Activated gamma-delta T cell treated with anti-CD3 and anti-CD28 coated beads, Interleukin-2, amount 50 U/mL, for 16 hours (primary cell): Measurements from ENCODE around the gene UCP3.

Source experiments
- DNase-seq: peaks from one replicate; pipeline ENCODE4 v3.0.0-alpha.2; 2020; ENCODE audit warnings: low read depth

Gene UCP3

GRCh38 chr11:73977856-73978519, 30.9 kb downstream of the UCP3 start:
- no peak for DNase-seq

- no peak for DNase-seq
These were observed 32.3 kb downstream of the UCP3 start for GRCh38 chr11:73976451-73977151.

GRCh38 chr11:73975479-73975757, 33.5 kb downstream of the UCP3 start:
- DNase-seq = no peak

GRCh38 chr11:73974604-73975478, 34.0 kb downstream of the UCP3 start:
- no peak for DNase-seq

GRCh38 chr11:73972620-73973449, 36.0 kb downstream of the UCP3 start:
- no peak for DNase-seq

- no peak for DNase-seq
These were observed 36.7 kb downstream of the UCP3 start for GRCh38 chr11:73972187-73972586.

- DNase-seq = no peak
These were observed 37.6 kb downstream of the UCP3 start for GRCh38 chr11:73971175-73971719.

GRCh38 chr11:73969991-73970800, 38.7 kb downstream of the UCP3 start:
- DNase-seq = peak; percentile 34

- DNase-seq = no peak
These were observed 39.8 kb downstream of the UCP3 start for GRCh38 chr11:73969091-73969490.

GRCh38 chr11:73968356-73968966, 40.4 kb downstream of the UCP3 start:
- DNase-seq = no peak

GRCh38 chr11:73965764-73966121, 43.1 kb downstream of the UCP3 start:
- no peak for DNase-seq

- DNase-seq = no peak
These were observed 43.7 kb downstream of the UCP3 start for GRCh38 chr11:73965076-73965763.

- DNase-seq = no peak
These were observed 45.0 kb downstream of the UCP3 start for GRCh38 chr11:73963861-73964260.

- no peak for DNase-seq
These were observed 46.7 kb downstream of the UCP3 start for GRCh38 chr11:73962101-73962705.

- DNase-seq = no peak
These were observed 47.6 kb downstream of the UCP3 start for GRCh38 chr11:73961321-73961720.

GRCh38 chr11:73958521-73959141, 50.3 kb downstream of the UCP3 start:
- DNase-seq = no peak

- DNase-seq = no peak
These were observed 51.1 kb downstream of the UCP3 start for GRCh38 chr11:73957654-73958361.

- DNase-seq = no peak
These were observed 51.8 kb downstream of the UCP3 start for GRCh38 chr11:73956876-73957653.
